ENCODE measurements around the gene PRR5L. TPM values are rescaled to one million over a fixed set of nuclear protein-coding genes. Genes with fewer than 3 reads are reported as not detected.

PRR5L gene
- total and polyA plus RNA-seq, 4 experiments from 2014 or later, result 10.1 to 62.7 (median 39.7) TPM

- intact Hi-C loops (cut with micrococcal nuclease), result loop anchor here (5.0 kb wide), 3 partner anchors 46 to 1939 kb away; partner anchors contain the start of gene CAT
- Histone ChIP-seq H3K9me3 (ENCODE audit: control insufficient read depth in 1 of 2, low read length in 2 of 2) (no peaks in the 10 kb centered on the region), H3K27me3 (ENCODE audit: insufficient read depth, low read length) (no peaks in the 10 kb centered on the region), H3K36me3 (ENCODE audit: insufficient read depth, low read length) (no peaks in the 10 kb centered on the region), H3K4me3 (ENCODE audit: low read length in 2 of 2) (peak overlapping the region; percentile 55 to 81), H3K4me1 (ENCODE audit: insufficient read depth, low read length) (peaks cover 46% of the 10 kb centered on the region), H3K27ac (ENCODE audit: low read depth, low read length) (peak overlapping the region; percentile 46)
- CTCF ChIA-PET (ENCODE audit: partially characterized antibody), result interaction anchor here (0.6 to 11.2 kb wide), 21 partner anchors 8 to 568 kb away, joined by 3 to 92 read pairs (median 17); partner anchors contain the start of genes COMMD9 and TRAF6
- Mint-ChIP-seq H3K27ac (peak overlapping the region; percentile 79 to 94 (median 90)), H3K9me3 (no peaks in the 10 kb centered on the region), H3K4me3 (peak overlapping the region; percentile 79 to 98 (median 97)), H3K36me3 (peaks cover 3 to 11% of the 10 kb centered on the region in 2 donors), H3K4me1 (peaks cover 22 to 73% (median 46%) of the 10 kb centered on the region in 4 donors), H3K27me3 (peaks cover 0 to 1% of the 10 kb centered on the region in 2 donors)
- POLR2A ChIA-PET (ENCODE audit: partially characterized antibody), result interaction anchor here (0.9 to 8.4 kb wide), 21 partner anchors 8 to 133 kb away, joined by 3 to 87 read pairs (median 6); no protein-coding TSS in a partner anchor
- no peak for DNase-seq
These were observed 80.2 kb downstream of the PRR5L start for GRCh38 chr11:36376009-36376887.

- Histone ChIP-seq H3K9me3 (ENCODE audit: control insufficient read depth in 1 of 2, low read length in 2 of 2) (no peaks in the 10 kb centered on the region), H3K27me3 (ENCODE audit: insufficient read depth, low read length) (no peaks in the 10 kb centered on the region), H3K27ac (ENCODE audit: low read depth, low read length) (peak overlapping the region; percentile 46), H3K36me3 (ENCODE audit: insufficient read depth, low read length) (no peaks in the 10 kb centered on the region), H3K4me1 (ENCODE audit: insufficient read depth, low read length) (peaks cover 51% of the 10 kb centered on the region), H3K4me3 (ENCODE audit: low read length in 2 of 2) (peak overlapping the region; percentile 55 to 81)
- peak; percentile 67 to 76 (median 73) for DNase-seq
- intact Hi-C loops (cut with micrococcal nuclease), result loop anchor here (1.0 to 5.0 kb wide), 7 partner anchors 13 to 1940 kb away; partner anchors contain the start of genes CAT and COMMD9
- POLR2A ChIA-PET (ENCODE audit: partially characterized antibody), result interaction anchor here (0.6 to 8.4 kb wide), 25 partner anchors 9 to 116 kb away, joined by 3 to 87 read pairs (median 6); no protein-coding TSS in a partner anchor
- H3K9me3 Mint-ChIP-seq, result no peaks in the 10 kb centered on the region
- H3K36me3 Mint-ChIP-seq, result peaks cover 3 to 11% of the 10 kb centered on the region in 2 donors
- peaks cover 0 to 2% of the 10 kb centered on the region in 2 donors for H3K27me3 Mint-ChIP-seq
- peaks cover 24 to 75% (median 50%) of the 10 kb centered on the region in 4 donors for H3K4me1 Mint-ChIP-seq
- peak overlapping the region; percentile 81 to 96 (median 92) for H3K27ac Mint-ChIP-seq
- CTCF ChIA-PET (ENCODE audit: partially characterized antibody), result interaction anchor here (0.8 to 11.2 kb wide), 28 partner anchors 7 to 119 kb away, joined by 3 to 92 read pairs (median 6); partner anchors contain the start of gene COMMD9
- H3K4me3 Mint-ChIP-seq, result peak overlapping the region; percentile 79 to 98 (median 97)
These were observed 81.0 kb downstream of the PRR5L start for GRCh38 chr11:36376888-36377758.

- ChIA-PET CTCF (ENCODE audit: partially characterized antibody) (interaction anchor here (0.8 to 11.2 kb wide), 26 partner anchors 7 to 118 kb away, joined by 3 to 92 read pairs (median 6); partner anchors contain the start of gene COMMD9), POLR2A (ENCODE audit: partially characterized antibody) (interaction anchor here (0.6 to 8.4 kb wide), 25 partner anchors 8 to 115 kb away, joined by 3 to 87 read pairs (median 5); no protein-coding TSS in a partner anchor)
- Mint-ChIP-seq H3K27ac (peak overlapping the region; percentile 81 to 96 (median 90)), H3K27me3 (peaks cover 0 to 1% of the 10 kb centered on the region in 2 donors), H3K9me3 (no peaks in the 10 kb centered on the region), H3K4me1 (peaks cover 25 to 82% (median 54%) of the 10 kb centered on the region in 4 donors), H3K36me3 (peaks cover 3 to 19% of the 10 kb centered on the region in 2 donors), H3K4me3 (peak overlapping the region; percentile 79 to 98 (median 96))
- Histone ChIP-seq H3K27me3 (ENCODE audit: insufficient read depth, low read length) (no peaks in the 10 kb centered on the region), H3K4me3 (ENCODE audit: low read length in 2 of 2) (peak overlapping the region; percentile 55 to 81), H3K4me1 (ENCODE audit: insufficient read depth, low read length) (peaks cover 59% of the 10 kb centered on the region), H3K27ac (ENCODE audit: low read depth, low read length) (peak overlapping the region; percentile 46), H3K9me3 (ENCODE audit: control insufficient read depth in 1 of 2, low read length in 2 of 2) (no peaks in the 10 kb centered on the region), H3K36me3 (ENCODE audit: insufficient read depth, low read length) (no peaks in the 10 kb centered on the region)
- DNase-seq, result no peak
- intact Hi-C loops (cut with micrococcal nuclease), result loop anchor here (1.0 to 5.0 kb wide), 7 partner anchors 14 to 1941 kb away; partner anchors contain the start of genes CAT and COMMD9
These were observed 81.9 kb downstream of the PRR5L start for GRCh38 chr11:36377759-36378564.

- H3K27ac Mint-ChIP-seq, result peak overlapping the region; percentile 72 to 94 (median 86)
- Histone ChIP-seq H3K36me3 (ENCODE audit: insufficient read depth, low read length) (no peaks in the 10 kb centered on the region), H3K4me1 (ENCODE audit: insufficient read depth, low read length) (peaks cover 66% of the 10 kb centered on the region), H3K4me3 (ENCODE audit: low read length in 2 of 2) (peak overlapping the region in 1 of 2 donors; percentile 12), H3K27ac (ENCODE audit: low read depth, low read length) (peak overlapping the region; percentile 46), H3K27me3 (ENCODE audit: insufficient read depth, low read length) (no peaks in the 10 kb centered on the region), H3K9me3 (ENCODE audit: control insufficient read depth in 1 of 2, low read length in 2 of 2) (no peaks in the 10 kb centered on the region)
- peaks cover 0 to 2% (median 0%) of the 10 kb centered on the region in 8 donors for H3K9me3 Mint-ChIP-seq
- intact Hi-C loops (cut with micrococcal nuclease), result loop anchor here (5.0 kb wide), 3 partner anchors 43 to 1942 kb away; partner anchors contain the start of gene CAT
- H3K4me3 Mint-ChIP-seq, result peak overlapping the region; percentile 77 to 98 (median 96)
- H3K36me3 Mint-ChIP-seq, result peaks cover 3 to 28% of the 10 kb centered on the region in 2 donors
- ChIA-PET POLR2A (ENCODE audit: partially characterized antibody) (interaction anchor here (2.6 to 8.4 kb wide), 5 partner anchors 19 to 73 kb away, joined by 13 to 87 read pairs (median 17); no protein-coding TSS in a partner anchor), CTCF (ENCODE audit: partially characterized antibody) (interaction anchor here (1.4 to 11.2 kb wide), 4 partner anchors 15 to 74 kb away, joined by 3 to 92 read pairs (median 24); no protein-coding TSS in a partner anchor)
- H3K27me3 Mint-ChIP-seq, result peaks cover 0 to 1% of the 10 kb centered on the region in 2 donors
- DNase-seq, result no peak
- peaks cover 26 to 79% (median 56%) of the 10 kb centered on the region in 4 donors for H3K4me1 Mint-ChIP-seq
These were observed 83.6 kb downstream of the PRR5L start for GRCh38 chr11:36379653-36380052.

- Histone ChIP-seq H3K9me3 (ENCODE audit: control insufficient read depth in 1 of 2, low read length in 2 of 2) (no peaks in the 10 kb centered on the region), H3K4me1 (ENCODE audit: insufficient read depth, low read length) (peaks cover 66% of the 10 kb centered on the region), H3K36me3 (ENCODE audit: insufficient read depth, low read length) (no peaks in the 10 kb centered on the region), H3K4me3 (ENCODE audit: low read length in 2 of 2) (peak overlapping the region in 1 of 2 donors; percentile 12), H3K27me3 (ENCODE audit: insufficient read depth, low read length) (no peaks in the 10 kb centered on the region), H3K27ac (ENCODE audit: low read depth, low read length) (peak overlapping the region; percentile 46)
- H3K27ac Mint-ChIP-seq, result peak overlapping the region; percentile 12 to 94 (median 76)
- POLR2A ChIA-PET (ENCODE audit: partially characterized antibody), result interaction anchor here (0.6 to 8.4 kb wide), 12 partner anchors 17 to 128 kb away, joined by 3 to 87 read pairs (median 6); no protein-coding TSS in a partner anchor
- peaks cover 3 to 32% of the 10 kb centered on the region in 2 donors for H3K36me3 Mint-ChIP-seq
- H3K27me3 Mint-ChIP-seq, result peaks cover 0 to 1% of the 10 kb centered on the region in 2 donors
- intact Hi-C loops (cut with micrococcal nuclease), result no loop called here
- DNase-seq, result no peak
- H3K4me3 Mint-ChIP-seq, result peak overlapping the region; percentile 77 to 98 (median 96)
- peaks cover 0 to 2% (median 0%) of the 10 kb centered on the region in 8 donors for H3K9me3 Mint-ChIP-seq
- H3K4me1 Mint-ChIP-seq, result peaks cover 30 to 82% (median 57%) of the 10 kb centered on the region in 4 donors
- CTCF ChIA-PET (ENCODE audit: partially characterized antibody), result interaction anchor here (0.7 to 11.2 kb wide), 15 partner anchors 17 to 1166 kb away, joined by 3 to 92 read pairs (median 4); no protein-coding TSS in a partner anchor
These were observed 84.4 kb downstream of the PRR5L start for GRCh38 chr11:36380296-36381014.

Data from CD4-positive, alpha-beta memory T cell (primary cell).